ENCODE data around the gene ZNF486. TPM values are rescaled to one million over a fixed set of nuclear protein-coding genes. Genes with fewer than 3 reads are reported as not detected.
"Not testable (repeated sequence)": the region's sequence is repeated elsewhere in the genome, so short reads cannot be mapped to it uniquely, and the experiment has no call there.

ZNF486 gene
- total RNA-seq, 6 experiments from 2014 or later: 0.18 to 0.51 (median 0.33) TPM

DNA sequence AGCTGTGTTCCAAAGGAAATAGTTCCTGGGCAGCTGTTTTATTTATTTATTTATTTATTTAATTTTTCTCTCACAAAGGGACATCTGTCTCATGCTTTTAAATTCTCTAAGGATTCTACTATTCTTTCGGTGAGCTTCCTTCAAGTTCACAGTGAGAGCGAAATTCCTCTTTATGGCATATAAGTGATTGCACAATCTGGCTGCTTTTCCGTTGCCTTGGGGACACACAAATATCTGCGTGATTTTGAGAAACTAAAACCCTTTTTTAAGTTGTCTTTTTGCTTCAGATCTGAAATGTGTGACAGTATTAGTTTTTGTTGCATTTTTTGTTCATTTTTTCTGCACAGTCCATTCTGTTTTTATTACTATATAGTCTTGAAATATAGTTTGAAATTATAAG is 19.2 kb downstream of the ZNF486 start:
- Histone ChIP-seq H3K4me3 (no peak overlapping the region), H3K27ac (no peak overlapping the region), H3K4me1 (no peaks in the 10 kb centered on the region), H3K9me3 (no peaks in the 10 kb centered on the region), H3K27me3 (no peaks in the 10 kb centered on the region), H3K36me3 (peaks cover 0 to 2% (median 0%) of the 10 kb centered on the region in 4 donors)
- ATAC-seq (no peak), DNase-seq (no peak)
- intact Hi-C loops (cut with DNase I): no loop called here
- 71% methylated on average over 4 of the region's 4 CpGs for WGBS (ENCODE audit: insufficient coverage, low coverage, low lambda C conversion rate, missing lambda C conversion rate)
- TF ChIP-seq, protein P1, sequence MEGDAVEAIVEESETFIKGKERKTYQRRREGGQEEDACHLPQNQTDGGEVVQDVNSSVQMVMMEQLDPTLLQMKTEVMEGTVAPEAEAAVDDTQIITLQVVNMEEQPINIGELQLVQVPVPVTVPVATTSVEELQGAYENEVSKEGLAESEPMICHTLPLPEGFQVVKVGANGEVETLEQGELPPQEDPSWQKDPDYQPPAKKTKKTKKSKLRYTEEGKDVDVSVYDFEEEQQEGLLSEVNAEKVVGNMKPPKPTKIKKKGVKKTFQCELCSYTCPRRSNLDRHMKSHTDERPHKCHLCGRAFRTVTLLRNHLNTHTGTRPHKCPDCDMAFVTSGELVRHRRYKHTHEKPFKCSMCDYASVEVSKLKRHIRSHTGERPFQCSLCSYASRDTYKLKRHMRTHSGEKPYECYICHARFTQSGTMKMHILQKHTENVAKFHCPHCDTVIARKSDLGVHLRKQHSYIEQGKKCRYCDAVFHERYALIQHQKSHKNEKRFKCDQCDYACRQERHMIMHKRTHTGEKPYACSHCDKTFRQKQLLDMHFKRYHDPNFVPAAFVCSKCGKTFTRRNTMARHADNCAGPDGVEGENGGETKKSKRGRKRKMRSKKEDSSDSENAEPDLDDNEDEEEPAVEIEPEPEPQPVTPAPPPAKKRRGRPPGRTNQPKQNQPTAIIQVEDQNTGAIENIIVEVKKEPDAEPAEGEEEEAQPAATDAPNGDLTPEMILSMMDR (IDR thresholded peaks at IDR 0.05): no peak
- TF ChIP-seq POLR2A (IDR thresholded peaks at IDR 0.05): no peak

DNA sequence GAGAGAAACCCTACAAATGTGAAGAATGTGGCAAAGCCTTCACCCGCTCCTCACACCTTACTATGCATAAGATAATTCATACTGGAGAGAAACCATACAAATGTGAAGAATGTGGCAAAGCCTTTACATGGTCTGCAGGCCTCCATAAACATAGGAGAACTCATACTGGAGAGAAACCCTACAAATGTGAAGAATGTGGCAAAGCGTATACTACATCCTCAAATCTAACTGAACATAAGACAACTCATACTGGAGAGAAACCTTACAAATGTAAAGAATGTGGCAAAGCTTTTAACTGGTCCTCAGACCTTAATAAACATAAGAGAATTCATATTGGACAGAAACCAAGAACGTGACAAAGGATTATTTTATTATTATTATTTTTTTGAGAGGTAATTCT is 30.7 kb downstream of the ZNF486 start:
- H3K36me3 ChIP-seq: no peaks in the 10 kb centered on the region
- DNase-seq: no peak
- 92% methylated on average over 3 of the region's 3 CpGs for WGBS (ENCODE audit: insufficient coverage, low coverage, low lambda C conversion rate, missing lambda C conversion rate)

DNA sequence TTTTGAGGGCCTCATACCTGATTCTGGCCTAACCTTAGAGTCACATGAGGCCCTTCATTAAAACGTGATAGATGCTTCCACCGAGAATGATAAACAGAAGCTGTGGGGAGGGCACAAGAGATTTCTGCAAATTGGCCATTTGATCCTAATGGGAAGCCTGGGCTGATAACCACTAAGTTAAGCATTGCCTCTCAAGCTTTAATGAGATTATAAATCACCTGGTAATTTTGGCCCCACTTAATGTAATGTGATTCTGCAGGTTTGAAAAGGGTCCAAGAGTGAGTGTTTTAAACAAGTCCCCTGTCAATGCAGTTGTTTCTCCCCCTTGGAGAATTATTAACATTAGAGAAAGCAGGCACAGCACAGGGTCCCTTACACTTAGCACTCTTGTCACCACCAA is 42.0 kb downstream of the ZNF486 start:
- intact Hi-C loops (cut with DNase I): no loop called here
- H3K36me3 ChIP-seq: no peaks in the 10 kb centered on the region
- WGBS (ENCODE audit: insufficient coverage, low coverage, low lambda C conversion rate, missing lambda C conversion rate): 10% methylated on average over 2 of the region's 2 CpGs
- no peak for DNase-seq
- ATAC-seq: no peak
- H3K4me3 ChIP-seq: no peak overlapping the region
- no peak overlapping the region for H3K27ac ChIP-seq
- no peaks in the 10 kb centered on the region for H3K4me1 ChIP-seq
- TF ChIP-seq, protein P1 (IDR thresholded peaks at IDR 0.05): no peak
- TF ChIP-seq POLR2A (IDR thresholded peaks at IDR 0.05): no peak
- no peaks in the 10 kb centered on the region for H3K9me3 ChIP-seq
- no peaks in the 10 kb centered on the region for H3K27me3 ChIP-seq

More for the DNA sequence above, 30.7 kb downstream of the ZNF486 start:
- H3K4me3 ChIP-seq: no peak overlapping the region
- no peaks in the 10 kb centered on the region for H3K27me3 ChIP-seq
- intact Hi-C loops (cut with DNase I): no loop called here
- H3K27ac ChIP-seq: no peak overlapping the region
- TF ChIP-seq, protein P1 (IDR thresholded peaks at IDR 0.05): no peak
- no peak for TF ChIP-seq POLR2A (IDR thresholded peaks at IDR 0.05)
- H3K4me1 ChIP-seq: no peaks in the 10 kb centered on the region
- ATAC-seq: no peak
- peaks cover 0 to 5% (median 0%) of the 10 kb centered on the region in 4 donors for H3K9me3 ChIP-seq

DNA sequence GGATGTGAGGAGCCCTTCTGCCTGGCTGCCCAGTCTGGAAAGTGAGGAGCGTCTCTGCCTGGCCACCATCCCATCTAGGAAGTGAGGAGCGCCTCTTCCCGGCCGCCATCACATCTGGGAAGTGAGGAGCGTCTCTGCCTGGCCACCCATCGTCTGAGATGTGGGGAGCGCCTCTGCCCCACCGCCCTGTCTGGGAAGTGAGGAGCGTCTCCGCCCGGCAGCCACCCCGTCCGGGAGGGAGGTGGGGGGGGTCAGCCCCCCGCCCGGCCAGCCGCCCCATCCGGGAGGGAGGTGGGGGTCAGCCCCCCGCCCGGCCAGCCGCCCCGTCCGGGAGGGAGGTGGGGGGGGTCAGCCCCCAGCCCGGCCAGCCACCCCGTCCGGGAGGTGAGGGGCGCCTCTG is 47.4 kb downstream of the ZNF486 start:
- DNase-seq; ATAC-seq; intact Hi-C loops (cut with DNase I): not testable (repeated sequence)

DNA sequence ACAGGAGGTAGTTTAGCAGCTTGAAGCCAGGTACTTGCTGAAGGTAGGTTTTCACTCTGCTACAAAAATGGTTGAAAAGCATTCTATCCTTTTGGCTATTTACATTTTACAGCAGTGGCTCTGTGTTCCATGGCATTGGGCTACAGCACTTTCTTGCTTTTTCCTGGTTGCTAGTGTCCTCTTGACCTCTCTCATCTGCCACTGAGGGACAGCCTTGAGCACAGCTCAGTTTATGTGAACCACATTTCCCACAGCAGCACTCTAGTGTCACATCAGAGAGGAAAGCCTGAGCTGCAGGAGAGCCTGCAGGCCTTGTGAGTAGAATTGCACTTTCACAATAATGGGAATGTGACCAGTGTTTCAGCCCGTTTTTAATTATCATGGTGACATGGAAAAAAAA is 54.6 kb downstream of the ZNF486 start:
- 36% methylated on average over 1 of the region's 1 CpG for WGBS (ENCODE audit: insufficient coverage, low coverage, low lambda C conversion rate, missing lambda C conversion rate)
- H3K36me3 ChIP-seq; H3K4me3 ChIP-seq; H3K27ac ChIP-seq; H3K27me3 ChIP-seq; H3K9me3 ChIP-seq; intact Hi-C loops (cut with DNase I); ATAC-seq; H3K4me1 ChIP-seq; DNase-seq: not testable (repeated sequence)

More for the DNA sequence above, 47.4 kb downstream of the ZNF486 start:
- not testable (repeated sequence) for H3K27me3 ChIP-seq, H3K4me1 ChIP-seq, H3K27ac ChIP-seq, H3K4me3 ChIP-seq, H3K36me3 ChIP-seq, H3K9me3 ChIP-seq
- WGBS (ENCODE audit: insufficient coverage, low coverage, low lambda C conversion rate, missing lambda C conversion rate): 70% methylated on average over 7 of the region's 26 CpGs

DNA sequence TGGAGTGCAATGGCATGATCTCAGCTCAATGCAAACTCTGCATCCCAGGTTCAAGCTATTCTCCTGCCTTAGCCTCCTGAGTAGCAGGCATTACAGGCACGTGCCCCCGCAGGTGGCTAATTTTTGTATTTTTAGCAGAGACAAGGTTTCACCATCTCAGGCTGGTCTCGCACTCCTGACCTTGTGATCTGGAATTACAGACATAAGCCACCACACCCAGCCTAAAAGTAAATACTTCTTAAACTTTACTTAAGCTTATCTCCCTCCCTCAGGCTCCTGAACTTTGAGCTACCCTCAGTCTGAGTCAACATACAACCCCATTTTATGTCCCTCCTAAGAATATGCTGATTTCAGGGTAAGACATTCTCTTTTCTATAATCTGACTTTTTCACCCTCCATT is 66.1 kb downstream of the ZNF486 start:
- no peaks in the 10 kb centered on the region for H3K27me3 ChIP-seq
- no peaks in the 10 kb centered on the region for H3K36me3 ChIP-seq
- ATAC-seq (no peak), DNase-seq (no peak)
- intact Hi-C loops (cut with DNase I): no loop called here
- H3K9me3 ChIP-seq: no peaks in the 10 kb centered on the region
- H3K4me3 ChIP-seq: no peak overlapping the region
- WGBS (ENCODE audit: insufficient coverage, low coverage, low lambda C conversion rate, missing lambda C conversion rate): 52% methylated on average over 3 of the region's 3 CpGs
- no peak overlapping the region for H3K27ac ChIP-seq
- TF ChIP-seq, protein P1 (IDR thresholded peaks at IDR 0.05): no peak
- no peak for TF ChIP-seq POLR2A (IDR thresholded peaks at IDR 0.05)
- no peaks in the 10 kb centered on the region for H3K4me1 ChIP-seq

Measured in right lobe of liver (tissue), 6 donors.